Adipocyte (in vitro differentiated cells): ENCODE measurements around the gene RSL1D1.
"Not testable (repeated sequence)": the region's sequence is repeated elsewhere in the genome, so short reads cannot be mapped to it uniquely, and the experiment has no call there.

Experiments
- DNase-seq: peaks from one replicate; pipeline ENCODE4 v3.0.0-alpha.2; 2015; ENCODE audit warnings: low read depth
- H3K27me3 ChIP-seq: replicated peaks from 2 replicates; pipeline ENCODE4 v1.7.0; 2013; ENCODE audit warnings: mild to moderate bottlenecking, low read length, moderate library complexity; ENCODE audit not compliant: control insufficient read depth, insufficient read depth
- H3K36me3 ChIP-seq: 2 replicates; pipeline ENCODE4 v1.7.0; 2013; ENCODE audit warnings: low read length, mild to moderate bottlenecking, moderate library complexity; ENCODE audit not compliant: control insufficient read depth, insufficient read depth, severe bottlenecking
- H3K4me1 ChIP-seq: 2 replicates; pipeline ENCODE4 v1.7.0; 2013; ENCODE audit warnings: mild to moderate bottlenecking, low read length, moderate library complexity; ENCODE audit not compliant: control insufficient read depth, insufficient read depth
- H3K4me3 ChIP-seq: 2 replicates; pipeline ENCODE4 v1.7.0; 2013; ENCODE audit warnings: mild to moderate bottlenecking, low read length, moderate library complexity
- H3K9ac ChIP-seq: 2 replicates; pipeline ENCODE4 v1.7.0; 2013; ENCODE audit warnings: mild to moderate bottlenecking, low read length, moderate library complexity
- H3K9me3 ChIP-seq: 2 replicates; pipeline ENCODE4 v1.7.0; 2013; ENCODE audit warnings: mild to moderate bottlenecking, low read length, moderate library complexity; ENCODE audit not compliant: control insufficient read depth

The RSL1D1 gene

DNA sequence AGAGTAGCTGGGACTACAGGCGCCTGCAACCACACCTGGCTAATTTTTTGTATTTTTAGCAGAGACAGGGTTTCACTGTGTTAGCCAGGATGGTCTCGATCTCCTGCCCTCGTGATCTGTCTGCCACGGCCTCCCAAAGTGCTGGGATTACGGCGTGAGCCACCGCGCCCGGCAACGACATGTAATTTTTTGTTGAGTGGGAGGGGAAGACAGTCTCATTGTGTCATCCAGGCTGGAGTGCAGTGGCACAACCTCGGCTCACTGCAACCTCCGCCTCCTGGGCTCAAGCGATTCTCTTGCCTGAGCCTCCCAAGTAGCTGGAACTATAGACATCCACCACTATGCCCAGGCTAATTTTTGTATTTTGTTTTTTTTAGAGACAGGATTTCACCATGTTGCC lies 32.4 kb downstream of the RSL1D1 start:
- H3K27me3 ChIP-seq, H3K9ac ChIP-seq, H3K4me1 ChIP-seq, H3K4me3 ChIP-seq, DNase-seq, H3K36me3 ChIP-seq, H3K9me3 ChIP-seq: not testable (repeated sequence)

- DNase-seq = no peak
- H3K27me3 ChIP-seq = no peaks in the 10 kb centered on the region
- H3K9me3 ChIP-seq = no peaks in the 10 kb centered on the region
- no peak overlapping the region for H3K9ac ChIP-seq
- no peak overlapping the region for H3K4me3 ChIP-seq
- no peaks in the 10 kb centered on the region for H3K4me1 ChIP-seq
- no peaks in the 10 kb centered on the region for H3K36me3 ChIP-seq
These were observed 35.2 kb downstream of the RSL1D1 start for GRCh38 chr16:11816123-11816522.

DNA sequence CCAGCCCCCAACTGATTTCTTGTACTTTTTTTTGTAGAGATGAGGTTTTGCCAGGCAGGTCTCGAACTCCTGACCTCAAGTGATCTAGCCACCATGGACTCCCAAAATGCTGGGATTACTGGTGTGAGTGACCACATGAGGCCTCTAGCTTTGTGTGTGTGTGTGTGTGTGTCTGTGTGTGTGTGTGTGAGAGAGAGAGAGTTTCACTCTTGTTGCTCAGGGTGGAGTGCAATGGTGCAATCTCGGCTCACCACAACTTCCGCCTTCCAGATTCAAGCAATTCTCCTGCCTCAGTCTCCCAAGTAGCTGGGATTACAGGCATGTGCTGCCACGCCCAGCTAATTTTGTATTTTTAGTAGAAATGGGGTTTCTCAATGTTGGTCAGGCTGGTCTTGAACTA lies 36.5 kb downstream of the RSL1D1 start:
- not testable (repeated sequence) for H3K4me1 ChIP-seq, H3K9ac ChIP-seq, H3K27me3 ChIP-seq, DNase-seq, H3K9me3 ChIP-seq, H3K36me3 ChIP-seq, H3K4me3 ChIP-seq

DNA sequence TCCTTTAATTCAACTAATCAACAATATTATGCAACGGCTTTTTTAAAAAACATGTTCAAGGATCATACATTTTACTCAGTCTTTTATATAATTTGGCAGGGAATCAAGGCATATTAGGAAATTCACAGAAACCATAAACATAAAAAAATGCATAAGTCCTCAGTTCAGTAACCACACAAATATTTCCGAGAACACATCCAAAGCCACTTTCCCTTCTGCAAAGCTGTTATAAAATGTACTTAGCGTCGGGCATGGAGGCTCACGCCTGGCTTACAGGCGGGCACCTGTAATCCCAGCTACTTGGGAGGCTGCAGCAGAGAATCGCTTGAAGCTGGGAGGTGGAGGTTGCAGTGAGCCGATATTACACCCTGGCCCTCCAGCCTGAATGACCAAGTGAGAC lies 44.6 kb downstream of the RSL1D1 start:
- Histone ChIP-seq H3K4me3 (no peak overlapping the region), H3K27me3 (no peaks in the 10 kb centered on the region), H3K36me3 (no peaks in the 10 kb centered on the region), H3K4me1 (peaks cover 3% of the 10 kb centered on the region), H3K9ac (no peak overlapping the region), H3K9me3 (no peaks in the 10 kb centered on the region)
- DNase-seq = peak; percentile 77

- no peaks in the 10 kb centered on the region for H3K27me3 ChIP-seq
- no peak overlapping the region for H3K9ac ChIP-seq
- H3K9me3 ChIP-seq = no peaks in the 10 kb centered on the region
- H3K4me3 ChIP-seq = no peak overlapping the region
- peak; percentile 77 for DNase-seq
- H3K4me1 ChIP-seq = peaks cover 8% of the 10 kb centered on the region
- H3K36me3 ChIP-seq = no peaks in the 10 kb centered on the region
These were observed 45.8 kb downstream of the RSL1D1 start for GRCh38 chr16:11805556-11805955.

DNA sequence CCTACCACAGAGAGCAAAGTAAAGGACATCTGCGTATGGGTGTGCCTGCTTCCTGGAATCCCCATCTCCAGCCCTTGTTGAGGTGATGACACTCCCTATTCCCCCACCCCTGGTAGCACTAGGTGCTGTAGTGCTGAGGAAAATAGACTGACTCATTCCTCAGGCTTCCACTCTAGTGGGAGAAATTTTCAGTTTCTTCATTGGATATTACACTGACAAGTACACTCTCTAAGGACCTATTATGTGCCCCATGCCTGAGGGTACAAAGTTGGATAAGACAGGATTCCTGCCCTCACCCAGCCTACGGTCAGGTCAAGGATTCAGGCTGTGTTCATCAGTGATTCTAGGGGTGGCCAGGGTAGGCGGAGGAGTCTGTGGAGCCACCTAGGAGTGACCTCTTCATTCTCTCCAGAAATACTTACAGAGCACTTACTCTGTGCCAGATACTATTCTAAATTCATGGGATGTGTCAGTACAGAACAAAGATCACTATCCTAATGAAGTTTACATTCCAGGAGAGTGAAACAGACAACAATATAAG lies 49.8 kb downstream of the RSL1D1 start:
- Histone ChIP-seq H3K9me3 (no peaks in the 10 kb centered on the region), H3K4me3 (no peak overlapping the region), H3K36me3 (no peaks in the 10 kb centered on the region), H3K27me3 (no peaks in the 10 kb centered on the region), H3K4me1 (peaks cover 30% of the 10 kb centered on the region), H3K9ac (no peak overlapping the region)
- DNase-seq = peak; percentile 39

DNA sequence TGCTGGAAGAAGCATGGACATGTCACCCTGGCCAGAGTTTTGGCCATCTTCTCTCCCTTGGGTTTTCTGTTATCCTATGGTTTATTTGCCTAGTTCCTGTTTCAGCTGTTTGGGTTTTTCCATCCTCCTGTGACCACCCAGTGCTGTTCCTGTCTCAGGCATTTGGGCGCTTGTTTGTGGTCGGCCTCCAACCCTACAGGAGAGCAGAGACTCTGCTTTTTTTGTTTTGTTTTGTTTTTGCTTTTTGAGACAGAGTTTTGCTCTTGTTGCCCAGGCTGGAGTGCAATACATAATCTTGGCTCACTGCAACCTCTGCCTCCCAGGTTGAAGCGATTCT lies 51.0 kb downstream of the RSL1D1 start:
- no peaks in the 10 kb centered on the region for H3K36me3 ChIP-seq
- H3K9ac ChIP-seq = peak overlapping the region; percentile 1
- H3K4me3 ChIP-seq = no peak overlapping the region
- no peak for DNase-seq
- no peaks in the 10 kb centered on the region for H3K9me3 ChIP-seq
- H3K4me1 ChIP-seq = peaks cover 37% of the 10 kb centered on the region
- no peaks in the 10 kb centered on the region for H3K27me3 ChIP-seq

- H3K9ac ChIP-seq = peak overlapping the region; percentile 1
- peak overlapping the region; percentile 24 for H3K4me3 ChIP-seq
- peaks cover 43% of the 10 kb centered on the region for H3K4me1 ChIP-seq
- H3K9me3 ChIP-seq = no peaks in the 10 kb centered on the region
- H3K27me3 ChIP-seq = no peaks in the 10 kb centered on the region
- DNase-seq = no peak
- no peaks in the 10 kb centered on the region for H3K36me3 ChIP-seq
These were observed 51.6 kb downstream of the RSL1D1 start for GRCh38 chr16:11799509-11800381.

- H3K36me3 ChIP-seq = no peaks in the 10 kb centered on the region
- peak overlapping the region; percentile 95 for H3K4me3 ChIP-seq
- no peaks in the 10 kb centered on the region for H3K9me3 ChIP-seq
- no peak for DNase-seq
- H3K4me1 ChIP-seq = peaks cover 51% of the 10 kb centered on the region
- H3K9ac ChIP-seq = peak overlapping the region; percentile 95
- H3K27me3 ChIP-seq = no peaks in the 10 kb centered on the region
These were observed 52.3 kb downstream of the RSL1D1 start for GRCh38 chr16:11799017-11799381.

GRCh38 chr16:11797957-11798299 lies 53.4 kb downstream of the RSL1D1 start:
- Histone ChIP-seq H3K27me3 (no peaks in the 10 kb centered on the region), H3K36me3 (no peaks in the 10 kb centered on the region), H3K9me3 (no peaks in the 10 kb centered on the region), H3K4me1 (peaks cover 61% of the 10 kb centered on the region), H3K9ac (peak overlapping the region; percentile 95), H3K4me3 (peak overlapping the region; percentile 95)
- peak; percentile 39 for DNase-seq

DNA sequence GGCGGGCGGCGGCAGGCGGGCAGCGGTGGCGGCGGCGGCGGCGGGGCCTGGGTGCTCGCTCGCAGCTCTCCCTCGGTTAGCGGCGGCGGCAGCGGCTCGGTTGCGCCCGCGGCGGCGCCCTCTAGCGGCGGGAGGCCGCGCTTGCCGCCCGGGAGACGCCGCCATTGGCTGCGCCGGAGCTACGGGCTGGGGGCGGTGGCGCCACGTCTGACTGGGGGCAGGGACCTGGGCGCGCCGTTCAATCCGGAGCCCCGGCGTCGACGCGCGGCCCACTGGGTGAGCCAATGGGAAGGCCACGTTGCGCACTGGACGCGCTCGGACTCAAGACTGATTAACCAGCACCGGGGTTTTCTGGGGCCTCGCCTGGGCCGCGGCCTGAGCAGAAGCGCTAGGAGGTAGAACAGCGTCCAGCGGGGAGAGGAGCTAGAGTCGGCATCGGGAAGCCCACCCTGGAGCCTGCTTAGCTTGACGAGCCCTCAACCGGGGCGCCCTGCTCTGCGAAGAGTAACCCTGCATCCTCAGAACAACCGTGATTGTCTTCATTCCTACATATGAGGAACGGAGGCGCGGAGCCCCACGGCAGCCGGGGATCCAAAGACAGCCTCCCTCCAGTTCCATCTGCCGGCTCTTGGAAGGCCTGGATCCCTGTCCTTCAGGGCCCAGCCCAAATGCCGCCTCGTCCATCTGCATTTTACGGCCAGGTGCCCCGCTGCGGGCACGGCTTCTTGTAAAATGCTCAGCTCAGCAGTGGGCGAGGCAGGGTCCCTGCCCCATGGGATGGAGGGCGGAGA lies 54.0 kb downstream of the RSL1D1 start, which contains the start of gene ZC3H7A:
TSS of gene ZC3H7A (minus strand) at position 93 of the 791 bp plus-strand sequence. CDS start 14,904 bp downstream, outside the sequence.
- DNase-seq = peak; percentile 99

More for the DNA sequence above, 54.0 kb downstream of the RSL1D1 start, which contains the start of gene ZC3H7A:
- H3K9me3 ChIP-seq = no peaks in the 10 kb centered on the region
- H3K36me3 ChIP-seq = no peaks in the 10 kb centered on the region
- H3K4me3 ChIP-seq = peak within 1 kb of the TSS; percentile 95
- peak within 1 kb of the TSS; percentile 98 for H3K9ac ChIP-seq
- no peaks in the 10 kb centered on the region for H3K27me3 ChIP-seq
- peaks cover 67% of the 10 kb centered on the region for H3K4me1 ChIP-seq
